DMS53 treated with DMSO at 0.1 percent for 48 hours (cell line): ENCODE data around the gene TEX22.

Experiments
- DNase-seq: peaks from one replicate; lab custom pipeline; 2025; ENCODE audit not compliant: unreplicated experiment; lab: John Stamatoyannopoulos, UW

The TEX22 gene

GRCh38 chr14:105366386-105367074, 31.8 kb upstream of the TEX22 start:
- no peak for DNase-seq

DNA sequence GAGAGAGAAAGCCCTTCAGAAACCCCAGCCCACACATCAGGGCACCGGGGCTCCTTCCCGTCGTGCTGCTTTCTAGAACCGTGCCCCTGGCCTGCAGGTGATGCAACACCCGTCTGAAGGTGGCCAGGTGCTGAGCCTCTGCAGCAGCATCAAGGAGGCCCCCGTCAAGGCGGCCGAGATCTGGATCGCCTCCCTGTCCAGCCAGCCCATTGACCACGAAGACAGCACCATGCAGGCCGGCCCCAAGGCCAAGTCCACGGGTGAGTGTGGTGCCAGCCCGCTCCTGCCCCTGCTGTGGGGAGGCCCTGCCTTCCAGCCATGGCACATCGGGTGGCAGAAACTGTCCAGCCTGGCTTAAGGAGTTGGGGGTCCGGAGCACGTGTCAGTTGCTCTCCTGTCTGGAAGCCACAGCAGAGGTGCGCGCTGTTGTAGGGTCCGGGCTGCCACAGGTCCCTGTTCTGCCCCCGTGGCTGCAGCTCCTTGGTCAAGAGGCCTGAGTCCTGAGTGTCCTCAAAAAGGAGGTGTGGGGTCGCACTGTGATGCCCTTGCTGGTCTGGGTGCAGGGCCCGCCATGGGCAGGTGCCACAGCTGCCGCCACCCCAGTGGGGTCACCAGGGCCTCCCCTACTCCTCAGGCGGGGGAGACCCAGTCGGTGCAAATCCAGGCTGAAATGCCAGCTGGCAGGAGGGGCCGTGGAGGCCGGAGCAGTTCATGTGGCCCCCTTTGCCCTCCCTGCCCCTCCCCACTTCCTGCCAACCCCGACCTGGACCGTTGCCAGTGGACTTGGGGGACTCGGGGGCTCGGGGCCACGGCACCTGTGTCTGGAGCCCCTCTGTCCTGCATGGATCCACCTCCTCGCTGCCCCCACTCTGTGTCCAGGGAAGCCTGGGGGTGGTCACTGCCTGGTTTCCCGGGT, 31.0 kb upstream of the TEX22 start:
- no peak for DNase-seq

- DNase-seq: no peak
These were observed 30.3 kb upstream of the TEX22 start for GRCh38 chr14:105368032-105368417.

DNA sequence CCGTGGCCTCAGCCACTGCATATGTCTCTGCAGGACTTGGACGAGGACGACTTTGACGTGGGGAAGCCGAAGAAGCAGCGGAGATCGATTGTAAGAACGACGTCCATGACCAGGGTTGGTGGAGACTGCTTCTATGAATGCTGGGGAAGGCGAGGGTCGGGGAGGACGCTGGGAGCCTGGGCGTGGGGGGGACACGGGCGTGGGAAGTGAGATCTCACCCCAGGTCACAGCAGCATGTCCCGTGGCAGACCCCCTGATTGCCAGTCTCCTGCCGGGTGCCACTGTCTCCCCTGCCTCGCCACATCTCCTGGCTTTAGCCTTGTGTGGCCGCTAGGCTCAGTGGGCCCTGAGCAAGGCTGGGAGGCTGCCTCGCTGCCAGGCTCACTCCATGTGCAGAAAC, 29.9 kb upstream of the TEX22 start:
- DNase-seq: no peak

GRCh38 chr14:105368910-105369652, 29.3 kb upstream of the TEX22 start:
- no peak for DNase-seq

DNA sequence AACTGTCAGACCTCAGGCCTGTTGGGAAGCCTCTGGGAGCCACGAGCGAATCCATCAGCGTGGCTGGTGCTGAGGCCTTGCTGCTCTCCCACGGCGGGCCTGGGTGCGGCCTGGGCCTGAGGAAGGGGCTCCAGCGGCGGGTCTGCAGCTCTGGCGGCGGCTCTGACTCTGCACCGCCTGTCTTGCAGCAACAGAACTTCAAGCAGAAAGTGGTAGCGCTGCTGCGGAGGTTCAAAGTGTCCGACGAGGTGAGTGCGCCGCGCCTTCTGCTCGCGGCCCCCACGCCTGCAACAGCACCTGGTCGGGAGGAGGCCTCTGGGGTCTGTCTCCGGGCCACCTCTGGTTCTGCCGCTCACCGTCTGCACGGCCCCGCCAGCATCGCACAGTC, 28.7 kb upstream of the TEX22 start:
- no peak for DNase-seq

GRCh38 chr14:105374389-105374788, 23.9 kb upstream of the TEX22 start:
- DNase-seq: no peak

- no peak for DNase-seq
These were observed 22.7 kb upstream of the TEX22 start for GRCh38 chr14:105375635-105376057.

GRCh38 chr14:105376521-105377440, 21.6 kb upstream of the TEX22 start:
- DNase-seq: no peak

DNA sequence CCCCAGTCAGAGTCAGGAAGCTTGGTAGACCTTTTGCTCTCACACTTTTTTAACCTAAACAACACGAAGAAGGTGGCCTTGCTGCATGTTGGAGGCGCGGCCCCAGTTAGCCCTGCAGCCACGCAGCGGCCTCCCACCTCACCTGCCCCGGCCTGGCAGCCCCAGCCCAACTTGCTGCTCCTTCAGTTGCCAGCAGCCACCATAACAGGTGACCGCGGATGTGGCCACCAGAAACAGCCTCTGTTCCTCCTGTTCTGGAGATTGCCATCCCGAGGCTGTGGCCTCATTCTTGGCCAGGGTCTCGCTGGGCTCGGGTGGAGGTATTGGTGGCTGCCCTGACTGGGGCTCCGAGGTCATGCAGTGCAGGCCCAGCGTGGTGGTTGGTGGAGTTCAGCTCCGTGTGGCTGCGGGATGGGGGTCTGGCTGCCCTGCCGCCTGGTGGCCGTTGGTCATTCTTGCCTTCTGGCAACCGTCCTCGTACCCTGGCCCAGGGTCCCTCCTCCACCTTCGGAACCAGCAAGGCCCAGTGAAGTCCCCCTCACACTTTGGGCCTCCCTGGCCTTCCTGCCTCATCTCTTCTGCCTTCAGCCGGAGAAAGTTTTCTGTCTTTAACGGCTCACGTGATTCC, 20.7 kb upstream of the TEX22 start:
- DNase-seq: no peak

DNA sequence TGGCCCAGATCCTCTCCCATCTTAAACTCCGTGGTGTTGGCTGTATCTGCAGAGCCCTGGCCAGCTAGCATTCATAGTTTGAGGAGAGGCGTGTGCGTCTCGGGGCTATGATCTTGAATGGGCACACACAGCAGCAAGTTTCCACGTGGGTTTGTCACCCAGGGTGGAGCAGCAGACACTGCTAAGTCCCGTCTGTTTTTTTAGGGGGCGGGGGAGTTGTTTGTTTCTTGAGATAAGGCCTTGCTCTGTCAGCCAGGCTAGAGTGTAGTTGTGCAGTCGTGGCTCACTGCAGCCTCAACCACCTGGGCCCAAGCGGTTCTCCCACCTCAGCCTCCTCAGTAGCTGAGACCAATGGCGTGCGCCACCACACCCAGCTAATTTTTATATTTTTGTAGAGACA, 20.1 kb upstream of the TEX22 start:
- DNase-seq: no peak

GRCh38 chr14:105378873-105379685, 19.3 kb upstream of the TEX22 start:
- DNase-seq: no peak

- DNase-seq: no peak
These were observed 18.4 kb upstream of the TEX22 start for GRCh38 chr14:105379946-105380345.

- DNase-seq: no peak
These were observed 17.6 kb upstream of the TEX22 start for GRCh38 chr14:105380756-105381155.

DNA sequence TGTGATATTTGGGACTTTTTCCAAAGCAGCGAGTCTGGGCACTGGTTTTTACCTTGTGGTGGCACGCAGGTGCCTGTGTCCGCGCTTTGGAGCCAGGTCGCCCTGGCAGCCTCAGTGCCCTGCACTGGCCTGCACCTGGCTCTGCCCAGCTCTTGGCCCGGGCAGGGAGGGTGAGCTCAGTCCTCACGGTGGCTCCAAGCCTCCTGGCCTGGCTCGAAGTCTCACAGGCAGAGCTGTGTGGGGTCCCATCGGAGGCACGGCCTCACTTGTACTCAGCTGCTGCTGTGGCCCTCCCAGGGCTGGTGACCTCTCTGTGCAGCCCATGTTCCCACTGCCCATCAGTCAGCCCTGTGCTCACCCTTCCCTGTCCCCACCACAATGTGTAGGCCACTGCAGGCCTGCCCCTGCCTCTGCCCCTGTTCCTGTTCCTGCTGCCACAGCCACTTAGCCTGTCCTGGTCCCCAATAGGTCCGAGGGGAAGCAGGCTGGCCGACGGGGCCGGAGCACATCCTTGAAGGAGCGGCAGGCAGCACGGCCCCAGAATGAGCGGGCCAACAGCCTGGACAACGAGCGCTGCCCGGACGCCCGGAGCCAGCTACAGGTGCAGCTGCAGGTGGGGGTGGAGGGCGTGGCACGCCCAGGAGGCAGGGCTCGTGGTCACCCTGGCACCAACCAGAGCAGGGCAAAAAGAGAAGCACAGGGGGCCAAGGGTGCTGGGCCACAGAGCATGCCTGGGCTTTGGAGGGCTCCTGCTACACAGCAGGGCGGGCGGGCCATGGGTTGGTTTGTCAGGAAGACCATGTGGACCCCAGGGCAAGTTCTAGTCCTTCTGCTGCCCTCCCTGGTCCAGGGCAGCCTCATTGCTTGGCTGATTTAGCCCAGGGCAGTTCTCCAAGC, 16.6 kb upstream of the TEX22 start:
- no peak for DNase-seq

- no peak for DNase-seq
These were observed 15.8 kb upstream of the TEX22 start for GRCh38 chr14:105382343-105383082.

GRCh38 chr14:105383083-105383730, 15.1 kb upstream of the TEX22 start:
- DNase-seq: no peak
